SK-N-SH (cell line): ENCODE measurements around the gene RAMP1.

Experiments used
- CTCF ChIP-seq: fragments of 200-600 bp; sonication (generic); IDR thresholded peaks from 2 replicates; pipeline ENCODE4 v1.6.1; 2017; ENCODE audit warnings: antibody characterized with exemption, mild to moderate bottlenecking, moderate library complexity
- FOXM1 ChIP-seq: IDR thresholded peaks from 2 replicates; pipeline ENCODE4 v1.4.0; 2012; ENCODE audit warnings: low read depth, mild to moderate bottlenecking
- GABPA ChIP-seq: IDR thresholded peaks from 2 replicates; pipeline ENCODE4 v1.4.0; 2012; ENCODE audit warnings: low read depth, mild to moderate bottlenecking
- IRF3 ChIP-seq: fragments of 150-350 bp; IDR thresholded peaks from 2 replicates; pipeline ENCODE4 v1.6.1; 2016; ENCODE audit warnings: mild to moderate bottlenecking, low read depth, low read length
- MAX ChIP-seq: IDR thresholded peaks from 2 replicates; pipeline ENCODE4 v1.4.0; 2012; ENCODE audit warnings: low read depth
- NFIC ChIP-seq: IDR thresholded peaks from 2 replicates; pipeline ENCODE4 v1.4.0; 2012; ENCODE audit warnings: borderline replicate concordance
- TF ChIP-seq, protein P1 (sequence below): fragments of 150-350 bp; IDR thresholded peaks from 2 replicates; pipeline ENCODE4 v1.6.1; 2017; ENCODE audit warnings: antibody characterized with exemption, low read length, low read depth, borderline replicate concordance

- TF ChIP-seq MAX (no peak), CTCF (no peak), GABPA (no peak), FOXM1 (no peak), IRF3 (no peak), NFIC (no peak)
- TF ChIP-seq, protein P1, sequence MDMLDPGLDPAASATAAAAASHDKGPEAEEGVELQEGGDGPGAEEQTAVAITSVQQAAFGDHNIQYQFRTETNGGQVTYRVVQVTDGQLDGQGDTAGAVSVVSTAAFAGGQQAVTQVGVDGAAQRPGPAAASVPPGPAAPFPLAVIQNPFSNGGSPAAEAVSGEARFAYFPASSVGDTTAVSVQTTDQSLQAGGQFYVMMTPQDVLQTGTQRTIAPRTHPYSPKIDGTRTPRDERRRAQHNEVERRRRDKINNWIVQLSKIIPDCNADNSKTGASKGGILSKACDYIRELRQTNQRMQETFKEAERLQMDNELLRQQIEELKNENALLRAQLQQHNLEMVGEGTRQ: no peak
Observed at GRCh38 chr2:237885111-237885930, 25.9 kb downstream of the RAMP1 start.
